Sigmoid colon (tissue), 7 donors: ENCODE data around the gene TPCN2. TPM values are rescaled to one million over a fixed set of nuclear protein-coding genes. Genes with fewer than 3 reads are reported as not detected.
A peak's percentile ranks its signal among the peaks of the same experiment; 100 is the strongest.

Experiments
- DNase-seq: peaks from one replicate; pipeline ENCODE4 v3.0.0-alpha.2; 2019
- H3K27ac ChIP-seq, 4 donors: fragments of 200-600 bp; sonication (generic); one replicate each; pipeline ENCODE4 v1.5.1; 2016 to 2019; ENCODE audit warnings: mild to moderate bottlenecking in 1 of 4
- H3K27me3 ChIP-seq, 3 donors: fragments of 200-600 bp; sonication (generic); one replicate each; pipeline ENCODE4 v1.5.1; 2019; ENCODE audit warnings: mild to moderate bottlenecking in 1 of 3
- H3K36me3 ChIP-seq, 4 donors: fragments of 200-600 bp; sonication (generic); one replicate each; pipeline ENCODE4 v1.5.1; 2016 to 2019
- H3K4me1 ChIP-seq, 4 donors: fragments of 200-600 bp; sonication (generic); one replicate each; pipeline ENCODE4 v1.5.1; 2017 to 2019
- H3K4me3 ChIP-seq, 4 donors: fragments of 200-600 bp; sonication (generic); one replicate each; pipeline ENCODE4 v1.5.1; 2017 to 2019; ENCODE audit warnings: mild to moderate bottlenecking in 2 of 4, moderate library complexity in 1 of 4
- H3K9me3 ChIP-seq, 4 donors: fragments of 200-600 bp in 3 of 4; sonication (generic) in 3 of 4; one replicate each; pipeline versions ENCODE4 v1.5.1 to v1.6.1; 2013 to 2019
- CTCF ChIP-seq, 4 experiments: fragments of 450-650 bp in 3 of 4; fragments of 200-600 bp in 1 of 4; IDR thresholded peaks; one replicate each; pipeline ENCODE4 v1.5.1; 2016 to 2019; ENCODE audit warnings: antibody characterized with exemption in 4 of 4, mild to moderate bottlenecking in 3 of 4, moderate library complexity in 2 of 4
- EP300 ChIP-seq, 4 donors: sonication (generic); formaldehyde crosslinking; IDR thresholded peaks; one replicate each; pipeline ENCODE4 v1.6.1; 2017; ENCODE audit warnings: antibody characterized with exemption in 4 of 4
- POLR2A ChIP-seq, 2 donors: fragments of 450-650 bp; IDR thresholded peaks; one replicate each; pipeline ENCODE4 v1.6.1; 2016; ENCODE audit warnings: antibody characterized with exemption in 2 of 2, mild to moderate bottlenecking in 2 of 2, moderate library complexity in 2 of 2
- POLR2AphosphoS5 ChIP-seq, 4 donors: sonication (generic); formaldehyde crosslinking; IDR thresholded peaks; one replicate each; pipeline ENCODE4 v1.6.1; 2017; ENCODE audit warnings: antibody characterized with exemption in 4 of 4
- WGBS, 2 donors: extraction: QIAGEN DNeasy Blood & Tissue Kit; methylation state at CpG; one replicate each; pipeline ENCODE4 v1.1.7; 2013; 5-methylcytosine and 5-hydroxymethylcytosine counted together
- intact Hi-C: fragments of 100-400 bp; cut with DNase I; formaldehyde crosslinking; loops from one replicate; pipeline ENCODE4 v1.15.1; 2023
- polyA plus RNA-seq, 3 donors: library from polyadenylated mRNA; stranded (reverse); fragments of 200-250 nt; gene quantifications; one replicate each; pipeline ENCODE4 v1.2.3, GENCODE V29; 2013
- total RNA-seq, 4 donors: library from RNA; depleted of rRNA; stranded (reverse); fragments of >200 nt; gene quantifications; one replicate each; pipeline ENCODE4 v1.1.0, GENCODE V29; 2016
- donor health status: healthy with polysubstance abuse.
- donor health status: Bipolar disorder and iron deficiency.
- donor health status: healthy.

The TPCN2 gene
- total and polyA plus RNA-seq, 7 donors = 1.6 to 43.5 (median 17.5) TPM

- H3K27me3 ChIP-seq = no peaks in the 10 kb centered on the region
- H3K4me1 ChIP-seq = peaks cover 0 to 67% (median 54%) of the 10 kb centered on the region in 4 donors
- no peak overlapping the region for H3K4me3 ChIP-seq
- TF ChIP-seq EP300 (IDR thresholded peaks at IDR 0.05) (no peak), POLR2AphosphoS5 (IDR thresholded peaks at IDR 0.05) (no peak), CTCF (IDR thresholded peaks at IDR 0.05) (no peak), POLR2A (IDR thresholded peaks at IDR 0.05) (no peak)
- H3K9me3 ChIP-seq = no peaks in the 10 kb centered on the region
- intact Hi-C loops = loop anchor here (5.0 kb wide), 1 partner anchor 34 kb away; no protein-coding TSS in a partner anchor
- no peak for DNase-seq
- peak overlapping the region; percentile 94 to 99 (median 98) for H3K27ac ChIP-seq
- H3K36me3 ChIP-seq = peaks cover 10 to 42% (median 31%) of the 10 kb centered on the region in 4 donors
- 87 to 89% methylated on average over 35 of the region's 35 CpGs for WGBS, 2 donors
These were observed 5.0 kb downstream of the TPCN2 start for GRCh38 chr11:69053546-69054396.

- peaks cover 17 to 50% (median 39%) of the 10 kb centered on the region in 4 donors for H3K36me3 ChIP-seq
- DNase-seq = no peak
- intact Hi-C loops = loop anchor here (5.0 kb wide), 1 partner anchor 33 kb away; no protein-coding TSS in a partner anchor
- TF ChIP-seq POLR2AphosphoS5 (IDR thresholded peaks at IDR 0.05) (no peak), EP300 (IDR thresholded peaks at IDR 0.05) (no peak), POLR2A (IDR thresholded peaks at IDR 0.05) (no peak), CTCF (IDR thresholded peaks at IDR 0.05) (no peak)
- peak overlapping the region in 3 of 4 donors; percentile 19 to 99 (median 98) for H3K27ac ChIP-seq
- H3K27me3 ChIP-seq = no peaks in the 10 kb centered on the region
- H3K9me3 ChIP-seq = no peaks in the 10 kb centered on the region
- peaks cover 0 to 69% (median 52%) of the 10 kb centered on the region in 4 donors for H3K4me1 ChIP-seq
- WGBS, 2 donors = 93 to 95% methylated on average over 31 of the region's 31 CpGs
- no peak overlapping the region for H3K4me3 ChIP-seq
These were observed 5.9 kb downstream of the TPCN2 start for GRCh38 chr11:69054397-69055211.

- 38 to 85% methylated on average over 21 of the region's 21 CpGs for WGBS, 2 donors
- DNase-seq = no peak
- Histone ChIP-seq H3K27me3 (no peaks in the 10 kb centered on the region), H3K4me1 (peaks cover 0 to 69% (median 49%) of the 10 kb centered on the region in 4 donors), H3K4me3 (no peak overlapping the region), H3K27ac (peak overlapping the region in 1 of 4 donors; percentile 43), H3K9me3 (no peaks in the 10 kb centered on the region), H3K36me3 (peaks cover 17 to 56% (median 44%) of the 10 kb centered on the region in 4 donors)
- intact Hi-C loops = no loop called here
- TF ChIP-seq POLR2A (IDR thresholded peaks at IDR 0.05) (no peak), EP300 (IDR thresholded peaks at IDR 0.05) (no peak), CTCF (IDR thresholded peaks at IDR 0.05) (no peak), POLR2AphosphoS5 (IDR thresholded peaks at IDR 0.05) (no peak)
These were observed 6.5 kb downstream of the TPCN2 start for GRCh38 chr11:69055212-69055586.

GRCh38 chr11:69055598-69056516, 7.1 kb downstream of the TPCN2 start:
- H3K9me3 ChIP-seq = no peaks in the 10 kb centered on the region
- intact Hi-C loops = no loop called here
- no peaks in the 10 kb centered on the region for H3K27me3 ChIP-seq
- no peak for TF ChIP-seq EP300 (IDR thresholded peaks at IDR 0.05)
- TF ChIP-seq CTCF (IDR thresholded peaks at IDR 0.05) = no peak
- TF ChIP-seq POLR2AphosphoS5 (IDR thresholded peaks at IDR 0.05) = peak in 1 of 4 donors; percentile 23
- H3K27ac ChIP-seq = peak overlapping the region in 3 of 4 donors; percentile 26 to 48 (median 43)
- DNase-seq = peak; percentile 82
- peaks cover 17 to 60% (median 45%) of the 10 kb centered on the region in 4 donors for H3K36me3 ChIP-seq
- H3K4me3 ChIP-seq = no peak overlapping the region
- WGBS, 2 donors = 61 to 72% methylated on average over 22 of the region's 22 CpGs
- H3K4me1 ChIP-seq = peaks cover 0 to 69% (median 48%) of the 10 kb centered on the region in 4 donors
